ENCODE results near the gene BCAS3.

DNA sequence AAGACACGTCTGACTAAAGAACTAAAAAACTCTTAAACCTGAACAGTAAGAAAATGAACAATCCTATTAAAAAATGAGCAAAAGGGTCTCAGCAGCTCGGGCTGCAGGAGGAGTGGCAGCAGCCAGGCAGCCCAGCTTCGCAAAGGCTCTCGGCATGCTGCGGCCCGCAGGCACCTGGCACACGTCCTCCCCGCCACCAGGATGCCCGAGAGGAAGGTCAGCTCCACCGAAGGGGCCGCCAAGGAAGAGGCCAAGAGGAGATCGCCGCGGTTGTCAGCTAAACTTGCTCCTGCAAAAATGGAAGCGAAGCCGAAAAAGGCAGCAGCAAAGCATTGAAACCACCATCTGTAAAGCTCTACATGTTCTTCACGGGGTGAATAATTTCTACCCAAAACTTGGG lies 173.5 kb downstream of the BCAS3 start:
- TF ChIP-seq, protein P1, sequence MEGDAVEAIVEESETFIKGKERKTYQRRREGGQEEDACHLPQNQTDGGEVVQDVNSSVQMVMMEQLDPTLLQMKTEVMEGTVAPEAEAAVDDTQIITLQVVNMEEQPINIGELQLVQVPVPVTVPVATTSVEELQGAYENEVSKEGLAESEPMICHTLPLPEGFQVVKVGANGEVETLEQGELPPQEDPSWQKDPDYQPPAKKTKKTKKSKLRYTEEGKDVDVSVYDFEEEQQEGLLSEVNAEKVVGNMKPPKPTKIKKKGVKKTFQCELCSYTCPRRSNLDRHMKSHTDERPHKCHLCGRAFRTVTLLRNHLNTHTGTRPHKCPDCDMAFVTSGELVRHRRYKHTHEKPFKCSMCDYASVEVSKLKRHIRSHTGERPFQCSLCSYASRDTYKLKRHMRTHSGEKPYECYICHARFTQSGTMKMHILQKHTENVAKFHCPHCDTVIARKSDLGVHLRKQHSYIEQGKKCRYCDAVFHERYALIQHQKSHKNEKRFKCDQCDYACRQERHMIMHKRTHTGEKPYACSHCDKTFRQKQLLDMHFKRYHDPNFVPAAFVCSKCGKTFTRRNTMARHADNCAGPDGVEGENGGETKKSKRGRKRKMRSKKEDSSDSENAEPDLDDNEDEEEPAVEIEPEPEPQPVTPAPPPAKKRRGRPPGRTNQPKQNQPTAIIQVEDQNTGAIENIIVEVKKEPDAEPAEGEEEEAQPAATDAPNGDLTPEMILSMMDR (IDR thresholded peaks at IDR 0.05; ENCODE audit: low read length) = no peak
- TF ChIP-seq EZH2 (IDR thresholded peaks at IDR 0.05; ENCODE audit: borderline replicate concordance, low read length) = no peak

Data from OCI-LY1 (cell line).